Measurements from ENCODE around the gene TMEM82. TPM values are rescaled to one million over a fixed set of nuclear protein-coding genes. Genes with fewer than 3 reads are reported as not detected.

The TMEM82 gene
- total RNA-seq, 2 donors from 2014 or later = 11.5 to 17.0 TPM

- H3K27ac ChIP-seq = no peak overlapping the region
- H3K9ac ChIP-seq (ENCODE audit: low read depth in 2 of 2, low read length in 2 of 2) = no peak overlapping the region
- H3K36me3 ChIP-seq = no peaks in the 10 kb centered on the region
- H3K27me3 ChIP-seq = no peaks in the 10 kb centered on the region
- H3K4me1 ChIP-seq = peaks cover 2% of the 10 kb centered on the region
- H3K9me3 ChIP-seq = no peaks in the 10 kb centered on the region
- no peak for DNase-seq
- no peak overlapping the region for H3K4me3 ChIP-seq
- TF ChIP-seq CTCF (IDR thresholded peaks at IDR 0.05) = no peak
- intact Hi-C loops (cut with DNase I) = no loop called here
These were observed 46.5 kb downstream of the TMEM82 start for GRCh38 chr1:15788624-15789301.

GRCh38 chr1:15796086-15796462 is 53.8 kb downstream of the TMEM82 start:
- Histone ChIP-seq H3K36me3 (no peaks in the 10 kb centered on the region), H3K9me3 (no peaks in the 10 kb centered on the region), H3K9ac (ENCODE audit: low read depth in 2 of 2, low read length in 2 of 2) (peak overlapping the region; percentile 35 to 41), H3K27ac (peak overlapping the region; percentile 75), H3K4me3 (no peak overlapping the region), H3K27me3 (no peaks in the 10 kb centered on the region), H3K4me1 (peaks cover 13% of the 10 kb centered on the region)
- no peak for TF ChIP-seq CTCF (IDR thresholded peaks at IDR 0.05)
- intact Hi-C loops (cut with DNase I) = no loop called here
- no peak for DNase-seq

Other genes with a start within 250 kb of the TMEM82 start
- gene CASP9, start 218.3 kb upstream of the TMEM82 start, total RNA-seq = 10 to 100 TPM; 14.5 to 15.5 TPM
- 10 to 100 TPM; 19.5 to 22.1 TPM for gene DNAJC16, start 215.7 kb upstream of the TMEM82 start, total RNA-seq
- 10 to 100 TPM; 21.6 to 54.2 TPM for gene AGMAT, start 157.4 kb upstream of the TMEM82 start, total RNA-seq
- gene DDI2, start 125.0 kb upstream of the TMEM82 start, total RNA-seq = 10 to 100 TPM; 28.6 to 38.7 TPM
- 10 to 100 TPM; 32.7 to 37.2 TPM for gene PLEKHM2, start 58.2 kb upstream of the TMEM82 start, total RNA-seq
- gene SLC25A34, start 6.2 kb upstream of the TMEM82 start, total RNA-seq = 10 to 100 TPM in 1 of 2 donors, 1 to 10 TPM in 1; 3.2 to 16.0 TPM
- gene FBLIM1, start 16.3 kb downstream of the TMEM82 start, total RNA-seq = 100 to 1,000 TPM; 167 to 213 TPM
- 1 to 10 TPM; 2.4 to 3.2 TPM for gene UQCRHL, start 65.2 kb downstream of the TMEM82 start, total RNA-seq
- 10 to 100 TPM; 40.9 to 42.5 TPM for gene SPEN, start 105.2 kb downstream of the TMEM82 start, total RNA-seq
- gene ZBTB17, start 233.6 kb downstream of the TMEM82 start, total RNA-seq = 10 to 100 TPM; 24.9 to 36.3 TPM

All from colonic mucosa (tissue), 4 donors.